Measurements from ENCODE around the gene SLC22A13. TPM values are rescaled to one million over a fixed set of nuclear protein-coding genes. Genes with fewer than 3 reads are reported as not detected.
A peak's percentile ranks its signal among the peaks of the same experiment; 100 is the strongest.

Gene SLC22A13, protein sequence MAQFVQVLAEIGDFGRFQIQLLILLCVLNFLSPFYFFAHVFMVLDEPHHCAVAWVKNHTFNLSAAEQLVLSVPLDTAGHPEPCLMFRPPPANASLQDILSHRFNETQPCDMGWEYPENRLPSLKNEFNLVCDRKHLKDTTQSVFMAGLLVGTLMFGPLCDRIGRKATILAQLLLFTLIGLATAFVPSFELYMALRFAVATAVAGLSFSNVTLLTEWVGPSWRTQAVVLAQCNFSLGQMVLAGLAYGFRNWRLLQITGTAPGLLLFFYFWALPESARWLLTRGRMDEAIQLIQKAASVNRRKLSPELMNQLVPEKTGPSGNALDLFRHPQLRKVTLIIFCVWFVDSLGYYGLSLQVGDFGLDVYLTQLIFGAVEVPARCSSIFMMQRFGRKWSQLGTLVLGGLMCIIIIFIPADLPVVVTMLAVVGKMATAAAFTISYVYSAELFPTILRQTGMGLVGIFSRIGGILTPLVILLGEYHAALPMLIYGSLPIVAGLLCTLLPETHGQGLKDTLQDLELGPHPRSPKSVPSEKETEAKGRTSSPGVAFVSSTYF
- total RNA-seq (under 1 TPM; 0.40 to 0.50 TPM), polyA plus RNA-seq (ENCODE audit: insufficient read length in 2 of 2) (under 1 TPM; 0.10 to 0.42 TPM)
- long read RNA-seq, donor 1, result 0 reads
- long read RNA-seq, donor 2, result 0 reads
- long read RNA-seq, donor 3, result 0 reads
- long read RNA-seq, donor 4, result 0 reads

DNA sequence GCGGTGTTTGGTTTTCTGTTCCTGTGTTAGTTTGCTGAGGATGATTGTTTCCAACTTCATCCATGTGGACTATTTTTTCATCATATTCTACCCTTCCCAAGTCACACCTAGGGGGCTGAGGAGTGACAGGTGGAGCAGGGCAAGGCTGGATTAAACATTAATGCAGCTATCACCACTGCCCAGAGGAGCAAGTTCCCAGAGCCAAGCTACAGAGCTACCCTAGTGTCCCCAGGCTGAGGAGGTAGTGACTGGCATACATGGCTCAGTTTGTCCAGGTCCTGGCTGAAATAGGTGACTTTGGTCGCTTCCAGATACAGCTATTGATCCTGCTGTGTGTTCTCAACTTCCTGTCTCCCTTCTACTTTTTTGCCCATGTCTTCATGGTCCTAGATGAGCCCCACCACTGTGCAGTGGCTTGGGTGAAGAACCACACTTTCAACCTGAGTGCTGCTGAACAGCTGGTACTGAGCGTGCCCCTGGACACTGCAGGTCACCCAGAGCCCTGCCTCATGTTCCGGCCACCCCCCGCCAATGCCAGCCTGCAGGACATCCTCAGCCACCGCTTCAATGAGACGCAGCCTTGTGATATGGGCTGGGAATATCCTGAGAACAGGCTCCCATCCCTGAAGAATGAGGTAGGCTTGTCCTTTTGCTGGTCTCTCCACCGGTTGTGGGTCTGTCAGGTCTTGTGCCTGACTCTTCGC is at the start of gene SLC22A13:
Gene SLC22A13, plus strand, starts transcription at position 209 of the 704 bp plus-strand sequence. Its CDS starts 49 bp downstream, at position 258.
- no peaks in the 10 kb centered on the region for H3K36me3 ChIP-seq (ENCODE audit: control insufficient read depth, insufficient read depth, low read length)
- H3K9me3 ChIP-seq (ENCODE audit: control insufficient read depth, insufficient read depth, low read length), result no peaks in the 10 kb centered on the region
- H3K4me3 ChIP-seq (ENCODE audit: low read depth, low read length), result no peak within 1 kb of the TSS
- no peak within 1 kb of the TSS for H3K27ac ChIP-seq (ENCODE audit: low read depth, low read length)
- H3K4me1 ChIP-seq (ENCODE audit: control insufficient read depth, insufficient read depth, low read length), result no peaks in the 10 kb centered on the region
- 98% methylated on average over 8 of the region's 9 CpGs for WGBS (ENCODE audit: insufficient coverage)
- no peak for DNase-seq (ENCODE audit: low read depth in 4 of 6, low spot score in 6 of 6)
- no peaks in the 10 kb centered on the region for H3K27me3 ChIP-seq (ENCODE audit: control insufficient read depth, insufficient read depth, low read length)

DNA sequence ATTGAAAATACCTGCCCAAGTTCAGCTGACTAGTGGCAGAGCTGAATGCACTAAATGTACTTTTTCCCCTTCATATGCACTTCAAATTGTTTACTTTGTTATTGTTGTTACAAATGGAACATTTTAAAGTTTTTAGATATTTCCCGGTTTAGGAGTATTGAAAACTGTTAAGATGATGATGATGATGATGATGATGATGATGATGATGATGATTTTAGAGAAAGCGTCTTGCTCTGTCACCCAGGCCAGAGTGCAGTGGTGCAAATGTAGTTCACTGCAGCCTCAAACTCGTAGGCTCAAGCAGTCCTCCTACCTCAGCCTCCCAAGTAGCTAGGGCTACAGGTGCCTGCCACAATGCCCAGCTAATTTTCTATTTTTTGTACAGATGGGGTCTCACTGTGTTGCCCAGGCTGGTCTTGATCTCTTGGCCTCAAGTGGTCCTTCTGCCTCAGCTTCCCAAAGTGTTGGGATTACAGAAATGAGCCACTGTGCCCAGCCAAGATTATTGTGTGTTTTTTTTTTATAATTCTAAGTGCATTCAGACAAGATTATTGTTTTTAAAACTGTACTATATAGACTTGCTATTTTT is 45.9 kb upstream of the SLC22A13 start:
- 100% methylated on average over 1 of the region's 3 CpGs for WGBS (ENCODE audit: insufficient coverage)
- H3K4me1 ChIP-seq (ENCODE audit: control insufficient read depth, insufficient read depth, low read length), result no peaks in the 10 kb centered on the region
- no peak for DNase-seq (ENCODE audit: low read depth in 4 of 6, low spot score in 6 of 6)
- peaks cover 3% of the 10 kb centered on the region for H3K36me3 ChIP-seq (ENCODE audit: control insufficient read depth, insufficient read depth, low read length)
- H3K9me3 ChIP-seq (ENCODE audit: control insufficient read depth, insufficient read depth, low read length), result no peaks in the 10 kb centered on the region
- H3K27me3 ChIP-seq (ENCODE audit: control insufficient read depth, insufficient read depth, low read length), result no peaks in the 10 kb centered on the region
- no peak overlapping the region for H3K27ac ChIP-seq (ENCODE audit: low read depth, low read length)
- H3K4me3 ChIP-seq (ENCODE audit: low read depth, low read length), result no peak overlapping the region

DNA sequence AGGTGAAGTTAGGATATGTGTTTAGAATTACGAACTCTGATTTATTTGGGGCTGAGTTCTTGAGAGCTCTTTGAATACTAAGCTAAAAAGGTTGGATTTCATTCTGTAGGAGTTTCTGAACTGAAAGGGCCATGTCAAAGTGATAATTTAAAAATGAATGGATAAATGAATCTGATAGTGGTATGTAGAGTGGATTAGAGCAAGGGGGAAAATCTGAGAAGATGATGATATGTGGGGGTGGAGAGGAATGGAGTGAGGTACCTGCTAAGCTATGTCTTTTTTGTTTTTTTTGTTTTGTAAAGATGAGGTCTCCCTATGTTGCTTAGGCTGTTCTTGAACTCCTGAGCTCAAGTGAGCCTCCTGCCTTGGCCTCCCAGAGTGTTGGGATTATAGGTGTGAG is 44.6 kb upstream of the SLC22A13 start:
- WGBS (ENCODE audit: insufficient coverage), result 100% methylated on average over 1 of the region's 1 CpG
- no peak for DNase-seq (ENCODE audit: low read depth in 4 of 6, low spot score in 6 of 6)

DNA sequence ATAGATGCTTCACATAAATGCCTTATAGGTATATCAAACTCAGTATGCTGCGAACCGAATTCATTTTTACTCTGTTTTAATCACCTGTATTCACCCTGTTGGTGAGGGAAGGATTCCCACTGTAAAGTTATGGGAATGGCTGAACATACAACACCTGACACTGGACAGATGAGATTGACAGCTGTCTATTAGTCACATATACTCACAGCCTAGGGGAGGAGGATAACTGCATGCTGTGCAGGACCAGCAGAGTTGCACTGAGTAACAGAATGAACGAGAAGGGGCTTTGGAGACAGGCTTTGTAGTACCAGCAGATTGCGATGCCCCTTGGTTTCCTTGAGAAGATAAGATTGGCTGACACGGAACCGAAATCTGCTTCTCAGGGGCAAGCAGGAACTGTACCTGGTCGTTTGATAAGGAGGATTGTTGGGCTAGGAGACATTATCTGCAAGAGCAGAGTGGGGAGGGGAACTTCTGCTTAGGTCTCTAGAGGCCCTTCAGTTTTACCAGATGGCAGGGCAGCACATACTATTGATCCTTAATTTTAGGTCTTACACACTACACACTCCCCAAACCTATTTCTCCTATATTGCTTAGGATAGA is 43.5 kb upstream of the SLC22A13 start:
- Histone ChIP-seq H3K27me3 (ENCODE audit: control insufficient read depth, insufficient read depth, low read length) (no peaks in the 10 kb centered on the region), H3K4me3 (ENCODE audit: low read depth, low read length) (no peak overlapping the region), H3K4me1 (ENCODE audit: control insufficient read depth, insufficient read depth, low read length) (no peaks in the 10 kb centered on the region), H3K36me3 (ENCODE audit: control insufficient read depth, insufficient read depth, low read length) (peaks cover 3% of the 10 kb centered on the region), H3K27ac (ENCODE audit: low read depth, low read length) (no peak overlapping the region), H3K9me3 (ENCODE audit: control insufficient read depth, insufficient read depth, low read length) (no peaks in the 10 kb centered on the region)
- 85% methylated on average over 5 of the region's 7 CpGs for WGBS (ENCODE audit: insufficient coverage)
- no peak for DNase-seq (ENCODE audit: low read depth in 4 of 6, low spot score in 6 of 6)

More for the DNA sequence above, 44.6 kb upstream of the SLC22A13 start:
- H3K27me3 ChIP-seq (ENCODE audit: control insufficient read depth, insufficient read depth, low read length), result no peaks in the 10 kb centered on the region
- no peaks in the 10 kb centered on the region for H3K4me1 ChIP-seq (ENCODE audit: control insufficient read depth, insufficient read depth, low read length)
- H3K36me3 ChIP-seq (ENCODE audit: control insufficient read depth, insufficient read depth, low read length), result peaks cover 3% of the 10 kb centered on the region
- H3K4me3 ChIP-seq (ENCODE audit: low read depth, low read length), result no peak overlapping the region
- no peak overlapping the region for H3K27ac ChIP-seq (ENCODE audit: low read depth, low read length)
- no peaks in the 10 kb centered on the region for H3K9me3 ChIP-seq (ENCODE audit: control insufficient read depth, insufficient read depth, low read length)

DNA sequence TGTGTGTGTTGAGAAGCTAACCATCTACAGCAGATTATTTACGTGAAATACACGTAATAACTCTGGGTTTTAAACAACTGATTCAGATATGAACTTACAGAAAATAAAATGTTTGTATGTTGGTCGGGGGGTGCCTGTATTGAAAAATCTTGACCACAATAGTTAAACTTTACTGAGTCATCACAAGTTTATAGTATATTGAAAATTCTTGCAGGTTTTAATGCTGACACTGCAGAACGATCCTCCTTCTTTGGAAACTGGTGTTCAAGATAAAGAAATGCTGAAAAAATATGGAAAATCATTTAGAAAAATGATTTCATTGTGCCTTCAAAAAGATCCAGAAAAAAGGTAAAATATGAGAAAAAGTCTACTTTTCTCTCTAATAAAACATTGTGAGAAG is 41.3 kb upstream of the SLC22A13 start:
- Histone ChIP-seq H3K9me3 (ENCODE audit: control insufficient read depth, insufficient read depth, low read length) (no peaks in the 10 kb centered on the region), H3K27ac (ENCODE audit: low read depth, low read length) (no peak overlapping the region), H3K4me1 (ENCODE audit: control insufficient read depth, insufficient read depth, low read length) (no peaks in the 10 kb centered on the region), H3K36me3 (ENCODE audit: control insufficient read depth, insufficient read depth, low read length) (peaks cover 3% of the 10 kb centered on the region), H3K27me3 (ENCODE audit: control insufficient read depth, insufficient read depth, low read length) (no peaks in the 10 kb centered on the region), H3K4me3 (ENCODE audit: low read depth, low read length) (no peak overlapping the region)
- DNase-seq (ENCODE audit: low read depth in 4 of 6, low spot score in 6 of 6), result no peak
- no CpG with 5 or more reads among the region's 4 CpGs for WGBS (ENCODE audit: insufficient coverage)

DNA sequence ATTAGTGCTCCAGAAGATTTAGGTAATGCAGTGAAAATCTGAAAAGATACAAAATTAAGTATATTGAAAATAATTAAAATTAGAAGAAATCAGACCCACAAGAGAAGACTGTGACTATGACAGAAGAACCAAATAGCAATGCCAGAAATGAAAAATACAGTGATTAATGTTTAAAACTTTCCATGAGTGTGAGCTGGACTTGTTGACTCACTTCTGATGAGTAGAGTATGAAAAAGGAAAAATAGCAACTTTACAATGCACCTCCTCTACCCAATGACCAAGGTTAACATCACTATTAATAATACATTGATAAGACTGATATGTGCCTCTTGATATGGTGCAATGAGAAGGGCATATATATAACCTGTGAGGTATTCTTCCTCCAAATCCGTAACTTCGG is 39.3 kb upstream of the SLC22A13 start:
- Histone ChIP-seq H3K27ac (ENCODE audit: low read depth, low read length) (no peak overlapping the region), H3K4me1 (ENCODE audit: control insufficient read depth, insufficient read depth, low read length) (no peaks in the 10 kb centered on the region), H3K9me3 (ENCODE audit: control insufficient read depth, insufficient read depth, low read length) (no peaks in the 10 kb centered on the region), H3K36me3 (ENCODE audit: control insufficient read depth, insufficient read depth, low read length) (peaks cover 3% of the 10 kb centered on the region), H3K4me3 (ENCODE audit: low read depth, low read length) (no peak overlapping the region), H3K27me3 (ENCODE audit: control insufficient read depth, insufficient read depth, low read length) (no peaks in the 10 kb centered on the region)
- WGBS (ENCODE audit: insufficient coverage), result 82% methylated on average over 2 of the region's 2 CpGs
- DNase-seq (ENCODE audit: low read depth in 4 of 6, low spot score in 6 of 6), result no peak

DNA sequence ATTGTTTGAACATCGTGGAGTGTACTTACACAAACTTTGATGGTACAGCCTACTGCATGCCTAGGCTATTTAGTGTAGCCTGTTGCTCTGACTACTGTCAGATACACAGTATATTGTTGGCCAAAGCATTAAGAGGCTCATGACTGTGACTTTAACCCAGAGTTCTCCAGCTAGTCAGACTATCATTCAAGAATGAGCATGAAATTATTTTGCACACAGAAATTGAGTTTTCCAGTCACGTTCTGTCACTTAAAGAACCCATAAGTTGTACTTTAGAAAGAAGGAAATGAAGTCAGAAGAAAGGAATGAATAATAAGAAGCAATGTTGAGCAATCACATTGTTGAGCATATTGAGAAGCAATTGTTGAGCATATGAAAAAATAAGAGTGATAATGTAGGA is 37.6 kb upstream of the SLC22A13 start:
- Histone ChIP-seq H3K9me3 (ENCODE audit: control insufficient read depth, insufficient read depth, low read length) (no peaks in the 10 kb centered on the region), H3K4me3 (ENCODE audit: low read depth, low read length) (no peak overlapping the region), H3K36me3 (ENCODE audit: control insufficient read depth, insufficient read depth, low read length) (peaks cover 6% of the 10 kb centered on the region), H3K27ac (ENCODE audit: low read depth, low read length) (peak overlapping the region; percentile 68), H3K27me3 (ENCODE audit: control insufficient read depth, insufficient read depth, low read length) (no peaks in the 10 kb centered on the region), H3K4me1 (ENCODE audit: control insufficient read depth, insufficient read depth, low read length) (no peaks in the 10 kb centered on the region)
- WGBS (ENCODE audit: insufficient coverage), result 80% methylated on average over 1 of the region's 2 CpGs
- no peak for DNase-seq (ENCODE audit: low read depth in 4 of 6, low spot score in 6 of 6)

DNA sequence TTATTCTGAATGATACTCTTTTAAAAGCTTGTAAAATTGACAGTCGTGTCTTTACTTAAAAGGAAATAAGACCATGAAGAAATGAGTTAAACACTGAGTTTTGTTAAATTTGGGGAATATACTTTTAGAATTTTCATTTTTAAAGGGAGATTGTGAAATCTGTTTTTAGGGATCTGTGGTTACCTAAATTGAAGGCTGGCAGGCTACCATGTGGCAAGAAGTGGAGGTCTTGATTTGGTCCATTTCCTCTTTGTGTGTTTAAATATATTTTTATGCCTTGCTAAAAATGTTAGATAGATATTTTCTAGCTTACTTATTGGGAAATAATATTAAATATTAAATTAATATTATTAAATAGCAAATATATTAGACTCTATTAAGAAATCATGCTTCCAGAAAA is 36.6 kb upstream of the SLC22A13 start:
- H3K9me3 ChIP-seq (ENCODE audit: control insufficient read depth, insufficient read depth, low read length), result no peaks in the 10 kb centered on the region
- peaks cover 3% of the 10 kb centered on the region for H3K36me3 ChIP-seq (ENCODE audit: control insufficient read depth, insufficient read depth, low read length)
- no peaks in the 10 kb centered on the region for H3K4me1 ChIP-seq (ENCODE audit: control insufficient read depth, insufficient read depth, low read length)
- H3K4me3 ChIP-seq (ENCODE audit: low read depth, low read length), result no peak overlapping the region
- H3K27ac ChIP-seq (ENCODE audit: low read depth, low read length), result no peak overlapping the region
- WGBS (ENCODE audit: insufficient coverage), result no CpG with 5 or more reads among the region's 1 CpG
- DNase-seq (ENCODE audit: low read depth in 4 of 6, low spot score in 6 of 6), result no peak
- no peaks in the 10 kb centered on the region for H3K27me3 ChIP-seq (ENCODE audit: control insufficient read depth, insufficient read depth, low read length)

DNA sequence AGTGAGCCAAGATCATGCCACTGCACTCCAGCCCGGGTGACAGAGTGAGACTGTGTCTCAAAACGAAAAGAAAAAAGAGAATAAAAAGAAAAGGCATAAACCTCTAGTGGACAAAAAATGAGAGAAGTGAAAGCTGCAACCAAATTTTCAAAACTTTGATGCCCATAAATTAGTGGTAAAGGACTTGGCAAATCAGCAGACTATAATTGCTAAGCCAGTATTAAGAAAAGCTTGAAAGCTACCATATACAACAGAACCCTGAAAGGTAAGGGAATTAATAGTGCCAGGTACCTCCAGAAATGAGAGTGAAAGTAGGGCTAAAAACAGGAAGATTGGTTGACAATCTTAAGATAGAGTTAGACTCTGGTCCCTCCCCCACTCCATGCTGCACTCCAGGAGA is 32.9 kb upstream of the SLC22A13 start:
- DNase-seq (ENCODE audit: low read depth in 4 of 6, low spot score in 6 of 6), result no peak
- Histone ChIP-seq H3K4me3 (ENCODE audit: low read depth, low read length) (no peak overlapping the region), H3K27me3 (ENCODE audit: control insufficient read depth, insufficient read depth, low read length) (no peaks in the 10 kb centered on the region), H3K9me3 (ENCODE audit: control insufficient read depth, insufficient read depth, low read length) (no peaks in the 10 kb centered on the region), H3K27ac (ENCODE audit: low read depth, low read length) (no peak overlapping the region), H3K4me1 (ENCODE audit: control insufficient read depth, insufficient read depth, low read length) (no peaks in the 10 kb centered on the region), H3K36me3 (ENCODE audit: control insufficient read depth, insufficient read depth, low read length) (peaks cover 3% of the 10 kb centered on the region)
- 86% methylated on average over 1 of the region's 2 CpGs for WGBS (ENCODE audit: insufficient coverage)

All from spinal cord (tissue), 10 donors.